GM10266 (cell line): Measurements from ENCODE around the gene SLC36A3.

Source experiments
- DNase-seq: peaks from one replicate; pipeline ENCODE4 v3.0.0; 2012; ENCODE audit errors: extremely low spot score
- CTCF ChIP-seq: IDR thresholded peaks from 2 replicates; pipeline ENCODE4 v1.5.1; 2012; ENCODE audit warnings: mild to moderate bottlenecking, low read depth; ENCODE audit not compliant: control insufficient read depth, insufficient read depth; ENCODE audit errors: missing control alignments

Gene SLC36A3

GRCh38 chr5:151303666-151304065 lies at the start of gene SLC36A3:
SLC36A3 (minus strand) TSS chr5:151303766; CDS start chr5:151303354, 412 bp downstream.
- DNase-seq: no peak
- no peak for TF ChIP-seq CTCF

- TF ChIP-seq CTCF: no peak
- DNase-seq: no peak
Observed at GRCh38 chr5:151351671-151352070, 48.1 kb upstream of the SLC36A3 start.

- no peak for TF ChIP-seq CTCF
- no peak for DNase-seq
Observed at GRCh38 chr5:151348789-151349188, 45.2 kb upstream of the SLC36A3 start.

GRCh38 chr5:151347369-151347768 lies 43.8 kb upstream of the SLC36A3 start, which contains the start of gene SLC36A2:
SLC36A2 (minus strand) TSS chr5:151347559; CDS start chr5:151347460, 99 bp downstream.
- no peak for DNase-seq
- no peak for TF ChIP-seq CTCF

- no peak for TF ChIP-seq CTCF
- no peak for DNase-seq
Observed at GRCh38 chr5:151345808-151346478, 42.4 kb upstream of the SLC36A3 start.

- no peak for DNase-seq
- no peak for TF ChIP-seq CTCF
Observed at GRCh38 chr5:151345187-151345807, 41.7 kb upstream of the SLC36A3 start.

GRCh38 chr5:151344088-151344487 lies 40.5 kb upstream of the SLC36A3 start:
- TF ChIP-seq CTCF: no peak
- no peak for DNase-seq
